SJSA1 (cell line): ENCODE data around the gene SLX4IP. TPM values are rescaled to one million over a fixed set of nuclear protein-coding genes. Genes with fewer than 3 reads are reported as not detected.

ENCODE experiments used
- DNase-seq, 2 experiments: peaks; one replicate each; pipeline ENCODE4 v3.0.0-alpha.2; 2015 to 2020; ENCODE audit warnings: low spot score in 2 of 2, low read depth in 1 of 2
- H3K27ac ChIP-seq: fragments of 250-450 bp; sonication (Bioruptor Pico); 2 replicates; pipeline ENCODE4 v1.5.1; 2020; ENCODE audit warnings: mild to moderate bottlenecking, moderate library complexity
- H3K27me3 ChIP-seq: fragments of 250-450 bp; sonication (Bioruptor Pico); replicated peaks from 2 replicates; pipeline ENCODE4 v1.5.1; 2020; ENCODE audit warnings: mild to moderate bottlenecking, moderate library complexity
- H3K36me3 ChIP-seq: fragments of 250-450 bp; sonication (Bioruptor Pico); 2 replicates; pipeline ENCODE4 v1.5.1; 2020; ENCODE audit warnings: mild to moderate bottlenecking
- H3K4me1 ChIP-seq: fragments of 250-450 bp; sonication (Bioruptor Pico); replicated peaks from 2 replicates; pipeline ENCODE4 v1.6.1; 2021; ENCODE audit warnings: mild to moderate bottlenecking
- H3K4me3 ChIP-seq: fragments of 250-450 bp; sonication (Bioruptor Pico); 2 replicates; pipeline ENCODE4 v1.5.1; 2020; ENCODE audit warnings: mild to moderate bottlenecking
- H3K9me3 ChIP-seq: fragments of 250-450 bp; sonication (Bioruptor Pico); replicated peaks from 2 replicates; pipeline ENCODE4 v1.5.1; 2020; ENCODE audit warnings: mild to moderate bottlenecking
- total RNA-seq: library from RNA; depleted of rRNA; stranded (reverse); fragments of >200 nt; shearing (Covaris generic); gene quantifications from 2 replicates; pipeline ENCODE4 v1.2.3, GENCODE V29; 2014

SLX4IP gene
- total RNA-seq, 1 experiment from 2014 or later: 5.9 TPM

DNA sequence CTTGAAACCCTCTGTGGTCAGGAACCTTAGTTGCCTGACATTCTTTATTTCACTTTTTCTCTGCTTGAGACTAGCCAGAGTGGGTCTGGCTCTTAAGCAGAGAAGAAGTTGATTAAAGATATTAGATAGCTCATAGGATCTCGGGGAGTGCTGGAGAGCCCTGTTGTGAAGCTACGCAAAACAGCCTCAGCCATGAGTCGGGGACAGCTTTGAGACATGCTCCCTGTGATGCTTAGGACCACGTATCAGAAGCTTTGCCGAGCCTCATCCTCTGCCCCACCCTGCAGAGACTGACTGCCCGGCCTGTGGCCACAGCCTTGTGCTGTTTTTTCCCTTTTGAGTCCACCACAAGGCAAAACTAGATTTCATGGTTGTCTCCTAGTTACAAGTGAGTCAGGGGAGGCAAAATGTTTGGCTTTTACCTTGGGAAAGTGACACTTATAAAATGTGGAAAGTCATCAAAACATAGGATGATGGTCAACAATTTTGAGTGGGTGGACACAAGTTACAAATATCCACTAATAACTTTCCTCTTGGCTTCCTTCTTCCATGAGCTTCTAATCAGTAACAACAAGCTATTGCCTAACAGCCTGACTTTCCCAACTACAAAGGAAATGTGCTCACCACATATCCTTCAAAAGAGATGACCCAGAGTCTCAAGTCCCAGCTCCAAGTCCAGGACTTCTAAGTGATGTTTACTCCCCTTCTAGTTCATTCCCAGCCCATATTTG lies 130.3 kb downstream of the SLX4IP start:
- H3K36me3 ChIP-seq: peaks cover 2% of the 10 kb centered on the region; the same call in 1 of the 2 replicates
- peaks cover 25% of the 10 kb centered on the region for H3K4me1 ChIP-seq
- DNase-seq: no peak
- peak overlapping the region; percentile 51 for H3K27ac ChIP-seq
- no peak overlapping the region for H3K4me3 ChIP-seq
- H3K27me3 ChIP-seq: no peaks in the 10 kb centered on the region
- no peaks in the 10 kb centered on the region for H3K9me3 ChIP-seq

DNA sequence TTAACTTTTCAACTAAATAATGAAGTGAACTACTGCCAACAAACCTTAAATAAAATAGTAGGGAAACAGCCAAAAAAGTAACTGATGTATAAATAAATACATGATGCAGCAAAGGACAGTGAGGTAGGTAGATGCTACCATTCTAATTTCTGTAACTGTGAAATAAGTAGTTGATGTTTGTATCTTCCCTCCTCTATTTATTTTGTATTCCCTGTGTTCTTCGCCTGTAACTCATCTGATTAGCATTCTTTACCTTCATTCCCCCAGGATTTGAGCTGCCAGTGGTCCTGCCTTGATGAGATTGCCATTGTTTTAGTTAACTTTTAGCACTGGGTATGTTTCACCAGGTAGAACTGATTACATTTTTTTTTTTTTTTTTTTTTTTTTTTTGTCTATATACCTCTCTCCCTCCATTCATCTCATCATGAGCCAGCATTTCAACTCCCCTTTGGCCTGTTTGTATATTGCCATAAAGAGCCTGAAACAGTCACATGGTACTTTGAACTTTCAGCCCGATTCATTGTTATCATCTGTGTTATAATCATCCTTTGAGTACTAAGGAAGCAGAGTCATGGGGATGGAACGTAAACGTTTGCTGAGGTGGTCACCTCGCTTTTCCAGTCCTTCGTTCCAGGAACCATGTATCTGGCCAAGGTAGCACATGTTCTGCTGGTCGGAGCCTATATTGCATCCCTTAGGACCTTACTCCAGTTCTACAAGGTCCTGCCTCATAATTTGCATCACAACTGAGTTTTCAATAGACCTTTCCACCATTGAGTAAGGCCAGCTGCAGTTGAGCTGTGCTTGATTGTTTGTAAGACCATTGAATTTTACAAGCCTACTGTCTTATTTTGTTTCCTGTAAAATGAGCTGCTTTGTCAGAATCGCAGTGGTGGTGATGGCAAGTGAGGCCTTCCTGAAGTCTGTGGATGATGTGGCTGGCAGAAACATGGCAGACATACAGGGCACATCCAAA lies 131.1 kb downstream of the SLX4IP start:
- Histone ChIP-seq H3K27ac (peak overlapping the region; percentile 51), H3K27me3 (no peaks in the 10 kb centered on the region), H3K4me3 (no peak overlapping the region), H3K36me3 (peaks cover 2% of the 10 kb centered on the region; the same call in 1 of the 2 replicates), H3K4me1 (peaks cover 19% of the 10 kb centered on the region), H3K9me3 (no peaks in the 10 kb centered on the region)
- DNase-seq: no peak

DNA sequence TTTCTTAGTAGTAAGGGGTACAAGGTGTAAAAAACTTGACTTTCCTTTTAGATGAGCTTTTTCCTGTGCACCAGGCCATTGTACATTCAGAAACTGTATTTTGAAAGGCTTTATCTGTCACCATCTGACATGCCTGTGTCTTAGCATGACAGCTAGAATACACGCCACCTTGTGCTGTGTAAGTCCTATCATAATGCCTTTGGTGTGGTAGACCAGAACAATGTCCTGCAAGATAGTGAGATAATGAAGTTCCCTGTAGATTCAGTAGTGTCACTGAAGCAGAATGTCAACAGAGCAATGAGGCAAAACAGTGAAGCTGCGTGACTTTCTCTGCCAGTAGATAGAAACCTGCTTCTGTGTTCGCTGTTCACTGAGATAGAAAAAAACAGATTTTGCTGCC lies 132.9 kb downstream of the SLX4IP start:
- peaks cover 2% of the 10 kb centered on the region; the same call in 1 of the 2 replicates for H3K36me3 ChIP-seq
- DNase-seq: no peak
- no peak overlapping the region for H3K4me3 ChIP-seq
- peaks cover 30% of the 10 kb centered on the region for H3K4me1 ChIP-seq
- no peaks in the 10 kb centered on the region for H3K9me3 ChIP-seq
- H3K27me3 ChIP-seq: no peaks in the 10 kb centered on the region
- H3K27ac ChIP-seq: no peak overlapping the region

DNA sequence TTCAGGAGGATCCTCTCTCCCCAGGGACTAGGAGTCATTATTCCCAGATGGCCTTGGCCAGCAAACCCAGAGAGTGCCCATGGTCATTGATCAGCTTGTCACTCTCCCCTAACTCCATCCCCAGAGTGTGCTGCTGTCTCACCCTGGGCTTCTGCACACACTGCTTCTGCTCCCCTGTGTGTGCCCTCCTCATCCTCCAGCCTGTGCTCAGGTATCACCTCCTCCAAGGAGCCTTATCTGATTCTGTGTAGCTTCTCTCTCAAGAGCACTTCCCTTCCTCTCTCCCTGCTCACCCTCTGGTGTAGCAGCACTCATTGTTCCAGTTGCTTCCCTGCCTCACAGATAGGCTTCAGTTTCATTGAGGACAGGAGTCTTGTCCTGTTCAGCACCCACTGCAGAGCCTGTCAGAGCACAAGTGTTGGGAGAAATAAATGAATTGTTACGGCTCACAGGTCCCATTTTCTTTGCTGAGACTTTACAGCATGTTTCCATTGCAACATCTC lies 136.3 kb downstream of the SLX4IP start:
- Histone ChIP-seq H3K9me3 (no peaks in the 10 kb centered on the region), H3K27ac (no peak overlapping the region)
- DNase-seq: no peak

DNA sequence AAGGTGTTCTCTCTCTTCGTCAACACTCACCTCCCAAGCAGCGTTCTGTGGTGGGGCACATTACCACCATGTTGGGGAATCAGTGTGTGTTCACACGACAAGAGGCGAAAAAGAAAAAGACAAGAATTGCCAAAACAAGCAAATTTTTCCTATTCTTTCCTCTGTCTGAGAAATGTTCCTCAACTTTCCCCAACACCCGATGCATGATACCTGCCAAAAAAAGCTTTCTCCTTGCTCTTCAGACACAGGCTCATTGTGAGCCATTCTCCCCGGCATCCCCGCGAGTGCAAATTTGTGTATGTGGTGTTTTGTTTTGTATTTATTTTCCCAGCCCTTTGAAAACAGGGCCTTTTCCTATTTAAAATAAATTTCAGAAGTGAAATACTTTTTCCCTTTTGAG lies 137.7 kb downstream of the SLX4IP start:
- Histone ChIP-seq H3K4me3 (no peak overlapping the region), H3K36me3 (no peaks in the 10 kb centered on the region), H3K27me3 (no peaks in the 10 kb centered on the region), H3K27ac (peak overlapping the region; percentile 39), H3K9me3 (no peaks in the 10 kb centered on the region), H3K4me1 (peaks cover 21% of the 10 kb centered on the region)
- DNase-seq: no peak

More for the DNA sequence above, 136.3 kb downstream of the SLX4IP start:
- Histone ChIP-seq H3K4me1 (peaks cover 28% of the 10 kb centered on the region), H3K4me3 (no peak overlapping the region), H3K36me3 (no peaks in the 10 kb centered on the region; the same call in 1 of the 2 replicates), H3K27me3 (no peaks in the 10 kb centered on the region)

DNA sequence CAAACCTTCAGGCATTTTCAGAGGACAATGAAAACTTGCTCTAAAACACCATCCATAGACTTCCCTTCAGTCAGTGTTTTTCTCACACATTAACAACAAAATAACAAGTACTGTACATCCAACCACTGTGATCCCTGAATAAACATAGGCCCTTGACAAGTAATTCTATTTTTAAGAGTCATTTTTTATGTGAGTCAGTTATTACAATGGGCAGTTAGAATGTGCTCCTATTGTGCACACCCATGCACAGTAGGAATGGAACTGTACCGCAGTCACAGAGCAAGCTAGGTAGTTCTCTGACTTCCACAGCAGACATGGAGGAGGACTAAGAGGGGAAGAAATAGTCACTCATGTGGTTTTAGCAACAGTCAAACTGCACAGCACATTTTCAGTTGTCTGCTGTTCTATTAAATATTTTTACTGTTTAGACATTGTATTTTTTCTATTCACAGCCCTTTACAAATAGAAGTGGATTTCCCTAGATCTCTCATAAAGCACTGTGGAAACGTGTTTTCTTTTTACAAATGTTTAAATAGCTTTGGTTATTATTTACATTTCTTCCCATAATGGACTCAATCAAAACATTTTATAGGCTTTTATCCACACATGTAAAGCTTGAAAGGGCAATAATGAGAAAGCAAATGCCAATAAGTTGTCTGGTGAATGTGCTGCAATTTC lies 138.3 kb downstream of the SLX4IP start:
- peak overlapping the region; percentile 39 for H3K27ac ChIP-seq
- DNase-seq: peak in 1 of 2 experiments; percentile 72
- H3K27me3 ChIP-seq: no peaks in the 10 kb centered on the region
- H3K4me3 ChIP-seq: no peak overlapping the region
- H3K36me3 ChIP-seq: no peaks in the 10 kb centered on the region
- H3K9me3 ChIP-seq: no peaks in the 10 kb centered on the region
- H3K4me1 ChIP-seq: peaks cover 24% of the 10 kb centered on the region

DNA sequence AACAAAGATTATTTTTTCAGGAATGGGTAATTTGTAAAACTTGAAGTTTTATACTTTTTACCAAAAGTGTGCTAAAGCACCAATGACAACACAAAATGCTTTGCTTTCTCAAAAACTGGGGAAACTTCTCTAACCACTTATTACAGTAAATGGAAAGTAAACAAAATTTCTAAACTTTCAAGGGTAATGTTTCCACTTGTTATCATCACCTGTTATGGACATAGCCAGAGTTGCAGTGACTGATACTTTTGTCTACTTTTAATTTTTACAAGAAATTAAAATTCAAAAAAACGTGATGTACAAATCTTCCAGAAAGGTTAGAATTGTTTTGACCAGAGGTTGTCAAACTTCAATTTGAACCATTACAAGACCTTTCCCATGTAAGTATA lies 138.8 kb downstream of the SLX4IP start:
- peaks cover 29% of the 10 kb centered on the region for H3K4me1 ChIP-seq
- H3K27me3 ChIP-seq: no peaks in the 10 kb centered on the region
- H3K36me3 ChIP-seq: no peaks in the 10 kb centered on the region
- H3K9me3 ChIP-seq: no peaks in the 10 kb centered on the region
- DNase-seq: no peak
- H3K27ac ChIP-seq: no peak overlapping the region
- H3K4me3 ChIP-seq: no peak overlapping the region

DNA sequence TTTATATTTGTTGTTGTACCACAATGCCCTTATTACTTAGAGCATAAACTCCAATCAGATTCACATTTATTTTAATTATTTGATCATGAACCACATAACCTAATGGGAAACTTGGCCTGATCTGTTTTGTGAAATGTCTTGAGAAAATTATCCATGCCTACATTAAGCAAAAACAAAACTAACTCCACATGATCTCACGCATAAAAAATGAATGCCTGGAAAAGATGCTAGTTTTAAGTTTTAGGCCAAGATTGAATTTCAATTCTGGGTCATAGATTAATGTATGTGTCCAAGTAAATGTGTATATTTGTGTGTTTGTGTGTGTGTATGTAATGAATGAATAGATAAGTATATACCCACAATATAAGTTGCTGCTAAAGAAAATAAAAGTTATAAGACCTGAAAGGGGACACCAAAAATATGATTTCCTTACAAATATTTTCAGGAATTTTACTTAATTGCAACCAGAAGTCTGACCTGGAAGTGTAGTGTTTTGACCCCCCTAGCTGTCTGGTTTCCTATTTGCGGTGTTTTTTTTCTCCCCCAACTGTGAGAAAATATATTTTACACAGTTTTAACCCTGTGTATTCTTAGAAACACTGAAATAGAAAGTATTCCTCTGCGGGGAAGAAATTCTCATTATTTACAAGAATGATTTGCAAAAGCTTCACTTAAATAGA lies 141.4 kb downstream of the SLX4IP start:
- Histone ChIP-seq H3K9me3 (no peaks in the 10 kb centered on the region), H3K4me1 (peaks cover 45% of the 10 kb centered on the region), H3K27ac (no peak overlapping the region), H3K36me3 (no peaks in the 10 kb centered on the region), H3K4me3 (no peak overlapping the region), H3K27me3 (no peaks in the 10 kb centered on the region)
- no peak for DNase-seq

DNA sequence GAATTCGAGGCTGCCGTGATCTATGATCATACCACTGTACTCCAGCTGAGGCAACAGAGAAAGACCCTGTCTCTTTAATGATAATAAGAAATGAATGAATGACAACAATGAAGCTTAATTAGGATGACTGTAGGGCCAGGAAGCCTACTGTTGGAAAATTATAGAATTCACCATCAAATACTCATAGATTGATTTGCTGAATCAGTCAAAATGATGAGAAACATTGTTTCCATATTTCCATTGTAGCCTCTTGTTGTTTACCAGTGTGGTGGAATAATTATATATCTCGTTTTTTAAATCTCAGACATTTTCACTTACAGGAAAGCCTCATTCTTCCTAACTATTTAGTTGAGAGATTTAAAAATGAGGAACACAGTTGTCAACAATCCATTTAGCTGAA lies 142.5 kb downstream of the SLX4IP start:
- peaks cover 48% of the 10 kb centered on the region for H3K4me1 ChIP-seq
- H3K27me3 ChIP-seq: no peaks in the 10 kb centered on the region
- no peak overlapping the region for H3K4me3 ChIP-seq
- no peaks in the 10 kb centered on the region for H3K9me3 ChIP-seq
- H3K27ac ChIP-seq: no peak overlapping the region
- DNase-seq: no peak
- H3K36me3 ChIP-seq: no peaks in the 10 kb centered on the region

DNA sequence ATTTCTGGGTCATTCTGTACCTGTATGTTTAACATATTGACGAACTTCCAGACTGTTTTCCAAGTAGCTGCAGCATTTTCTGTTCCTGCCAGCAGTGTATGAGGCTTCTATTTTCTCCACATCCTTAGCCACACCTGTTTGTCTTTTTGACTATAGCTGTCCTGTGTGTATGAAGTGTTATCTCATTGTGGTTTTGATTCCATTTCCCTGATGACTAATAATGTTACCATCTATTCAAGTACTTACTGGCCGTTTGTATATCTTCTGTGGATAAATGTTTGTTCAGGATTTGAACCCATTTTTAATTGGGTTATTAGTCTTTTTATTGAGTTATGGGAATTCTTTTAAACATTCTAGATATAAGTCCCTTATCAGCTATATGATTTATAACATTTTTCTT lies 143.5 kb downstream of the SLX4IP start:
- DNase-seq: no peak

DNA sequence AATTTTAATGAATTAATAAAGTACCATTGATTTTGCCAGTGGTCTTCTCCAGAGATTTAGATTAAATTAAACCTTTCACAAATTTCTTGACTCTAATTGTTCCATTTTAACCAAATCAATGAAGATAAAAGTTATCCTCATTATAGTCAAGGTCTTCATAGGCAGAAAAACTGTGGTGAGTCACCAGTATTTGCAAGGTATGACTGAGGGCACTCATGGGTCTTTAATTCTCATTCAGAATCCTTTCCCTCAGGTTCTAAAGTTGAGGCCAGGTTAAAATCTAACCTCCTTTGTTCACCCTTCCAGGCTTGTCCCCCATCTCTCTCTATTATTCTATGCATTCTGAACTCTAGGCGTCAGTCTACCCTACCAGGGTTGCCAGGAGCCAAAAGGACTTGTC lies 144.8 kb downstream of the SLX4IP start:
- no peak overlapping the region for H3K4me3 ChIP-seq
- DNase-seq: no peak
- no peaks in the 10 kb centered on the region for H3K27me3 ChIP-seq
- peaks cover 44% of the 10 kb centered on the region for H3K4me1 ChIP-seq
- no peaks in the 10 kb centered on the region for H3K36me3 ChIP-seq
- no peak overlapping the region for H3K27ac ChIP-seq
- H3K9me3 ChIP-seq: no peaks in the 10 kb centered on the region

More for the DNA sequence above, 143.5 kb downstream of the SLX4IP start:
- H3K36me3 ChIP-seq: no peaks in the 10 kb centered on the region
- H3K9me3 ChIP-seq: no peaks in the 10 kb centered on the region
- no peaks in the 10 kb centered on the region for H3K27me3 ChIP-seq
- H3K27ac ChIP-seq: no peak overlapping the region
- no peak overlapping the region for H3K4me3 ChIP-seq
- H3K4me1 ChIP-seq: peaks cover 38% of the 10 kb centered on the region

DNA sequence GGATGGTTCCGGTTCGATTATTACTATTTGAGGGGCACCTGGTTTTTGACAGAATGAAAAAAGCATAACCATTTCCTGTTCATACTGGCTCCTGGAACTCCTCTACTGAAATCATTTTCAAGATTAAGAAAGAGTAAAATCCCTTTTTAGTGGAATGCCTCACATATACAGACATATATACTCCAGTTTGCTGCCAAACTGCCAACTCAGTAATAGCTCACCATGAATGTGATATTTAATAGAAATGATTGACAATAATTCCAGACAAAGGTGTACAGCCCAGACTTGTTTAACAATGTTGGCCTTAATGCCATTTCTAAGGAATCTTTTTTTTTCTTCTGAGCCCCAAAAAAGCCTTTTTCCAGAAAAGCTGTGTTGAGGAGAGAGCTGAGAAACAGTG lies 145.6 kb downstream of the SLX4IP start:
- H3K27ac ChIP-seq: no peak overlapping the region
- no peaks in the 10 kb centered on the region for H3K9me3 ChIP-seq
- H3K36me3 ChIP-seq: no peaks in the 10 kb centered on the region
- DNase-seq: no peak
- H3K4me3 ChIP-seq: no peak overlapping the region
- no peaks in the 10 kb centered on the region for H3K27me3 ChIP-seq
- H3K4me1 ChIP-seq: peaks cover 47% of the 10 kb centered on the region

DNA sequence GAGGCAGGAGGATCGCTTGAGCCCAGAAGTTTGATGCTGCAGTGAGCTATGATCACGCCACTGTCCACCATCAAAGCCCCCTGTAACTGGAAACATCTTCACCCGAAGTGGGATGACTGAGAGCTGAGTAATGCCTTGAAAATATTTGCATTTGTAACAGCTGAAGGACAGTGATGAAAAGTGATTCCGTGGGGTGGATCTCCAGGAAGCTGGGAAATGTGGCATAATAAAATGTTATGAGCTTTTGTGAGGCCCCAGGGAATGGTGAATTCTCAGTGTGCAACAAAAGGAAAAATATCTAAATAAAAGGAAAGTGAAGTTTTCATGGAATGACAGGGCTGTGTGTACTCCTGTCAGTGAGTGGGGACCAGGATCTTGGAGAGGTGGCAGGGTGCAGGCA lies 146.7 kb downstream of the SLX4IP start:
- DNase-seq: peak; percentile 56 to 78
- no peak overlapping the region for H3K4me3 ChIP-seq
- peaks cover 54% of the 10 kb centered on the region for H3K4me1 ChIP-seq
- H3K36me3 ChIP-seq: no peaks in the 10 kb centered on the region
- H3K27ac ChIP-seq: no peak overlapping the region
- no peaks in the 10 kb centered on the region for H3K27me3 ChIP-seq
- no peaks in the 10 kb centered on the region for H3K9me3 ChIP-seq
